Gastroesophageal sphincter (tissue), 3 donors: ENCODE results near the gene IRF5.

Experiments used
- EP300 ChIP-seq: sonication (generic); formaldehyde crosslinking; IDR thresholded peaks from one replicate; pipeline ENCODE4 v1.6.1; 2017; ENCODE audit warnings: antibody characterized with exemption, mild to moderate bottlenecking
- POLR2A ChIP-seq, 2 donors: fragments of 450-650 bp; IDR thresholded peaks; one replicate each; pipeline ENCODE4 v1.6.1; 2017; ENCODE audit warnings: antibody characterized with exemption in 2 of 2, mild to moderate bottlenecking in 2 of 2, moderate library complexity in 1 of 2
- TF ChIP-seq, protein P1 (sequence below), 4 experiments: fragments of 200-600 bp in 2 of 4; fragments of 450-650 bp in 2 of 4; sonication (generic) in 1 of 4; IDR thresholded peaks; one replicate each; pipeline ENCODE4 v1.5.1; 2017 to 2019; ENCODE audit warnings: antibody characterized with exemption in 4 of 4, mild to moderate bottlenecking in 2 of 4, moderate library complexity in 2 of 4

DNA sequence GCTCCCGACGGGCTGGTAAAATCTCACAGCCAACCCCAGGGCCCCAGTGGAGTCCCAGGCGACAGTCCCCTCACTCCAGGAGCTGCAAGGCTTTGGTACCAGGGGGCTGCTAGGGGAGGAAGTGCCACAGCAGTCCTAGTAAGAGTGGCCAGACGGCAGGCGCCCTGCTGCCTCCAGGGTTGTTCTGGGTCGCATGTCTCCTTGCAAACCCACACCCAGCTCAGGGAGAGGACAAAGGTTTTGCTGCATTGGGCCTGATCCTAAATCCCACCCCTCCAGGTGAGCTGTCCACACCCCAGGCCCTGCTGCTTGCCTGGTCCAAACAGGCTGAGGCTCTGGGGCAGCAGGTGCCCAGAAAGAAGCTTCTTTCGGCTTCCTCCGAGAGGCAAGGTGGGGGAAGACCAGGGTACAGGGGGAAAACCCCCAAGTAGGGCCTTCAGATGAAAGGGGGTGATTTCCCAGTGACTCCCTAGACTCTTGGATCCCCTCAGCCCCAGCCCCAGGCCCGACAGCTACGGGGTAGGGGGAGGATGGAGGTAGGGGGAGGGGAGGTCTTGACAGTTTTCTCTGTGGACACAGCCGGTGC is 23.1 kb upstream of the IRF5 start:
- TF ChIP-seq POLR2A (IDR thresholded peaks at IDR 0.05) (no peak), EP300 (no peak)
- TF ChIP-seq, protein P1, sequence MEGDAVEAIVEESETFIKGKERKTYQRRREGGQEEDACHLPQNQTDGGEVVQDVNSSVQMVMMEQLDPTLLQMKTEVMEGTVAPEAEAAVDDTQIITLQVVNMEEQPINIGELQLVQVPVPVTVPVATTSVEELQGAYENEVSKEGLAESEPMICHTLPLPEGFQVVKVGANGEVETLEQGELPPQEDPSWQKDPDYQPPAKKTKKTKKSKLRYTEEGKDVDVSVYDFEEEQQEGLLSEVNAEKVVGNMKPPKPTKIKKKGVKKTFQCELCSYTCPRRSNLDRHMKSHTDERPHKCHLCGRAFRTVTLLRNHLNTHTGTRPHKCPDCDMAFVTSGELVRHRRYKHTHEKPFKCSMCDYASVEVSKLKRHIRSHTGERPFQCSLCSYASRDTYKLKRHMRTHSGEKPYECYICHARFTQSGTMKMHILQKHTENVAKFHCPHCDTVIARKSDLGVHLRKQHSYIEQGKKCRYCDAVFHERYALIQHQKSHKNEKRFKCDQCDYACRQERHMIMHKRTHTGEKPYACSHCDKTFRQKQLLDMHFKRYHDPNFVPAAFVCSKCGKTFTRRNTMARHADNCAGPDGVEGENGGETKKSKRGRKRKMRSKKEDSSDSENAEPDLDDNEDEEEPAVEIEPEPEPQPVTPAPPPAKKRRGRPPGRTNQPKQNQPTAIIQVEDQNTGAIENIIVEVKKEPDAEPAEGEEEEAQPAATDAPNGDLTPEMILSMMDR (IDR thresholded peaks at IDR 0.05), result no peak
